ENCODE results near the gene SART1.

- TF ChIP-seq EZH2 (IDR thresholded peaks at IDR 0.05; ENCODE audit: borderline replicate concordance, low read length), result no peak
- peak; percentile 5; the same call in 1 of the 2 replicates for TF ChIP-seq CTCF (IDR thresholded peaks at IDR 0.05; ENCODE audit: low read length)
Measured at GRCh38 chr11:65931773-65932557, 29.6 kb upstream of the SART1 start.

All from OCI-LY1 (cell line).